HEK293T (cell line): ENCODE results near the gene GSX1.
"Not testable (repeated sequence)": the region's sequence is repeated elsewhere in the genome, so short reads cannot be mapped to it uniquely, and the experiment has no call there.

Source experiments
- CTCF ChIA-PET: fragments of 350-600 bp; formaldehyde crosslinking; extraction: SDS; loops from one replicate; lab custom pipeline; 2021; ENCODE audit warnings: antibody characterized with exemption, inconsistent platforms; lab: Yijun Ruan, JAX
- POLR2A ChIA-PET: fragments of 350-600 bp; formaldehyde crosslinking; extraction: SDS; loops from one replicate; lab custom pipeline; 2020; ENCODE audit warnings: antibody characterized with exemption, inconsistent platforms; lab: Yijun Ruan, JAX
- DNase-seq: peaks from one replicate; pipeline ENCODE4 v3.0.0; 2012; ENCODE audit warnings: mixed read lengths; ENCODE audit errors: extremely low spot score
- ARNT ChIP-seq: fragments of 450-650 bp; IDR thresholded peaks from 2 replicates; pipeline ENCODE4 v1.6.1; 2017; ENCODE audit warnings: mild to moderate bottlenecking
- BHLHE40 ChIP-seq: fragments of 450-650 bp; IDR thresholded peaks from 2 replicates; pipeline ENCODE4 v1.6.1; 2016; ENCODE audit warnings: mild to moderate bottlenecking, moderate library complexity, borderline replicate concordance
- CTBP1 ChIP-seq: fragments of 450-650 bp; IDR thresholded peaks from 2 replicates; pipeline ENCODE4 v1.6.1; 2016; ENCODE audit warnings: borderline replicate concordance
- ELF4 ChIP-seq: fragments of 450-650 bp; IDR thresholded peaks from 2 replicates; pipeline ENCODE4 v1.6.1; 2017; ENCODE audit warnings: antibody characterized with exemption
- FOXA1 ChIP-seq: fragments of 450-650 bp; IDR thresholded peaks from 2 replicates; pipeline ENCODE4 v1.6.1; 2016; ENCODE audit warnings: mild to moderate bottlenecking
- FOXK2 ChIP-seq: fragments of 450-650 bp; IDR thresholded peaks from 2 replicates; pipeline ENCODE4 v1.6.1; 2016; ENCODE audit warnings: mild to moderate bottlenecking
- FOXM1 ChIP-seq: fragments of 450-650 bp; IDR thresholded peaks from 2 replicates; pipeline ENCODE4 v1.6.1; 2017; ENCODE audit warnings: mild to moderate bottlenecking, borderline replicate concordance
- HDGF ChIP-seq: fragments of 450-650 bp; IDR thresholded peaks from 2 replicates; pipeline ENCODE4 v1.6.1; 2017; ENCODE audit warnings: antibody characterized with exemption, borderline replicate concordance
- L3MBTL2 ChIP-seq: fragments of 450-650 bp; conservative IDR thresholded peaks from 2 replicates; pipeline ENCODE4 v1.6.1; 2016; ENCODE audit warnings: mild to moderate bottlenecking
- LEF1 ChIP-seq: fragments of 450-650 bp; IDR thresholded peaks from 2 replicates; pipeline ENCODE4 v1.6.1; 2017; ENCODE audit warnings: mild to moderate bottlenecking, borderline replicate concordance
- NFRKB ChIP-seq: fragments of 450-650 bp; IDR thresholded peaks from 2 replicates; pipeline ENCODE4 v1.6.1; 2016; ENCODE audit warnings: mild to moderate bottlenecking, moderate library complexity
- SP1 ChIP-seq: fragments of 450-650 bp; IDR thresholded peaks from 2 replicates; pipeline ENCODE4 v1.6.1; 2017
- SUZ12 ChIP-seq: fragments of 450-650 bp; IDR thresholded peaks from 2 replicates; pipeline ENCODE4 v1.6.1; 2016; ENCODE audit warnings: mild to moderate bottlenecking
- TARDBP ChIP-seq: fragments of 450-650 bp; IDR thresholded peaks from 2 replicates; pipeline ENCODE4 v1.6.1; 2016
- ZNF384 ChIP-seq: fragments of 450-650 bp; IDR thresholded peaks from 2 replicates; pipeline ENCODE4 v1.6.1; 2016
- TF ChIP-seq, protein P1 (sequence below): fragments of 450-650 bp; IDR thresholded peaks from 2 replicates; pipeline ENCODE4 v1.6.1; 2016

GSX1 gene

DNA sequence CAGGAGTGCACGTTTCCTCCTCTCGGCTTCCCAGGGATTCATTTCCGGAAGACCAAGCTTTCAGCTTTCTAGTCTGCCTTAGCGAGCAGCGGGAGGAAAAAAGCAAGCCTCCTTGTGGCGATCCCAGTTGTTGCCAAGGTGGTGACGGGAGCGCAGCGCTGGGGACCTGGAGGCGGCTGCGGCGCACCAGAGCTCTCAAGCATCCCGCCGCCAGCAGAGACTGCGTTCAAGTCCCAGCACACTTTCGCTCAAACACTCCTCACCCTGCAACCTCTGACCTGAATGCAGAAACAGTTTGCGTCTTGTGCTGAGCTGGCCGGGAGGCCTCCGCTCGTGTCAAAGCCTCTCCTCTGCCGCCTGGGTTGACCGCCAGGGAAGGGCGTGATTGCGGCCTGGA, 4.9 kb downstream of the GSX1 start:
- CTCF ChIA-PET: no interaction called here
- DNase-seq: no peak
- POLR2A ChIA-PET: no interaction called here
- no peak for TF ChIP-seq CTBP1
- no peak for TF ChIP-seq BHLHE40
- no peak for TF ChIP-seq FOXA1
- TF ChIP-seq, protein P1, sequence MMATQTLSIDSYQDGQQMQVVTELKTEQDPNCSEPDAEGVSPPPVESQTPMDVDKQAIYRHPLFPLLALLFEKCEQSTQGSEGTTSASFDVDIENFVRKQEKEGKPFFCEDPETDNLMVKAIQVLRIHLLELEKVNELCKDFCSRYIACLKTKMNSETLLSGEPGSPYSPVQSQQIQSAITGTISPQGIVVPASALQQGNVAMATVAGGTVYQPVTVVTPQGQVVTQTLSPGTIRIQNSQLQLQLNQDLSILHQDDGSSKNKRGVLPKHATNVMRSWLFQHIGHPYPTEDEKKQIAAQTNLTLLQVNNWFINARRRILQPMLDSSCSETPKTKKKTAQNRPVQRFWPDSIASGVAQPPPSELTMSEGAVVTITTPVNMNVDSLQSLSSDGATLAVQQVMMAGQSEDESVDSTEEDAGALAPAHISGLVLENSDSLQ: no peak
- TF ChIP-seq HDGF: no peak
- TF ChIP-seq ELF4: no peak
- TF ChIP-seq TARDBP: no peak
- no peak for TF ChIP-seq ZNF384
- no peak for TF ChIP-seq SUZ12

DNA sequence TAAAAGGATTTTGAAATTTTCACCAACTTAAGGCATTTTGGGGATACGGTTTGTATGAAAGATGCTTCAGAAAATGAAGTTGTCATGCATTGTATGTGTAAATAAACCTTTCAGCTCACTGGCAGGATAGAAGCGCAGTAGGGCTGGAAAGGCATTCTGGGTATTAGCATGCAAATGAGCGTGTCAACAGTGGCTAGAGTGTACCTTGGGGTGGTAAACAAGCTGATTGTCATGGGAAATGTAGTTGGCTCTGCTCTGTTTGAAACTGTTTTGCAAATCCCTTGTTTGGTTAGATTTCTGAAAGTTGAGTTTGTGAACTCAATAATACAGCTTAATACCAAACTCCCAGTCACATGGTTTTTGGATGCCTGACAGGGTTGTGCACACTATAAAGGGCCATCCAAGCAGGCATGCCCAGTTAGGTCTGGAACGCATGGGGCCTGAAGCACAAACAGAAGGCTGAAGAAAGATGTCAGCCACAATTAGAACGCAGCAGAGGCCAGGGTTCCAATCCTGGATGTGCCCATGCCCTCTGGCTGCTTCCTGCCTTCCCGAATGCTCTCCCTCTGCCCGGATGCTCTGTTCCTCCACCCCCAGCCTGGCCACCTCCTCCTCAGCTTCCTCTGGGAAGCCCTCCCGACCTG, 14.6 kb downstream of the GSX1 start:
- no peak for TF ChIP-seq BHLHE40
- TF ChIP-seq NFRKB: no peak
- ChIA-PET POLR2A (no interaction called here), CTCF (interaction anchor here (0.6 to 2.0 kb wide), 3 partner anchors 19 to 150 kb away, joined by 3 to 8 read pairs (median 3); no protein-coding TSS in a partner anchor)
- DNase-seq: no peak

DNA sequence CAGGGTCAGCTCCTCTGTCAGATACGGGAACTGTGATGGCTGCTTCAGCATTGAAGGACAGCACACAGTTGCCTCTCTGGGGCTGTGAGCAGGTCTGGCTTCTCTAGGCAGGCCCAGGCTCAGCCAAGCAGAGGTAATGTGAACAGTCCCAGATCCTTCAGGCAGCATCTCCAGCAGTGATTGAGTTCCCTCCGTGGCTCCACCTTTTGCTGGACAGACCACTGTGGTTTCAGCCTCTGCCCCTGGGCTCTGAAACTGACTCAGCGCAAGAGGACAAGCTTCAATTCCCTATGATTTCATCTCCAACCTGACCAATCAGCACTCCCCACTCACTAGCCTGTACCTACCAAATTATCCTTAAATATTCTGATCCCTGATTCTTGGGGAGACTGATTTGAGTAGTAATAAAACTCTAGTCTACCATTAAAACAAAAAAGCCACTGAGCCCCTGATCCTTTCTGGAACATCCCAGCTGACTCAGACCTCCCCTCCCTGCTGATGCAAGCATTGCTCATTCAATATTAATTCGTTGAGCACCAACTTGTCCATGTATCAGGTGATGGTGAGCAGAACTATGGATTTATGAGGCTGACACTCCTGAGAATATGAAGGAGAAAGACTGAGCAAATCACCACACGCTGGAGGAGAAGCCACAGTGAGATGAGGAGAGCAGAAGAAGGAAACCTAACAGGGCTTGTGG, 16.7 kb downstream of the GSX1 start:
- ChIA-PET CTCF (interaction anchor here (2.0 kb wide), 1 partner anchor 17 kb away, joined by 8 read pairs; no protein-coding TSS in a partner anchor), POLR2A (no interaction called here)
- no peak for TF ChIP-seq BHLHE40
- TF ChIP-seq SUZ12: no peak
- DNase-seq: no peak

DNA sequence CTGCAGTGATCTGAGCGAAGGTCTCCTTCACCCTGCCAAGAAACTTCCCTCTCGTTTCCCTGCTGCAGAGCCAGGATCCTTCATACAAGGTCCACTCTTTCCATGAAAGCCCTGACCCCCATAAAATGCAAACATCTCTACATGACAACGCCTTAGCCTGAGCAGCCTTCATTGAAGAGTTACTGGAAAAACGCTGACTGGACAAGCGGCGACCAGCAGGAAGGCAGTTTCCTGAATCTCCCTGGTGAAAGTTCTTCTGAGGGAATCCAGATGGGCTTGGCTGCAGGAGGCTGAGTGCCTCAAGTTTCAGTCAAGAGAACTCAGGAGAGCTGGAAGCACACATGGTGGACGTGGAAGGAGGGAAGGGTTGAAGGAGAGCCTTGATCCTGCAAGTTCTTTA, 17.7 kb downstream of the GSX1 start:
- TF ChIP-seq TARDBP: no peak
- CTCF ChIA-PET: interaction anchor here (0.6 kb wide), 1 partner anchor 377 kb away, joined by 3 read pairs; no protein-coding TSS in a partner anchor
- POLR2A ChIA-PET: no interaction called here
- DNase-seq: no peak

DNA sequence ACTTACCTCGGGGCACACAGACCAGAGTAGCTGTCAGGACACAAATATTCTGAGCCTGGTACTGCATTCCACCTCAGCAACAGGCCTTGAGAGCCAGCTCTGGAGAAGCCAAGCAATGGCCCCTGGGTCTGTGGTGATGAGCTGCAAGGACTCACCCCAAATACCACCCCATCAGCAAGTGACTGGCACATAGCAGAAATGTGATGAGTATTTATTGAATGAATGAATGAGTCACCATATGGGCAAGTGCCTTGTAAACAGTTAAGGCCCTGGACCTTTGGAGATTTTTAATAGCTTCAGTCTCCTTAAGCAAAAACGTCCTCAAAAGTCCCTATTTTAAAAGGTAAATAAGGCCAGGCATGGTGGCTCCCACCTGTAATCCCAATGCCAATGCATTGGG, 18.2 kb downstream of the GSX1 start:
- POLR2A ChIA-PET: no interaction called here
- no peak for DNase-seq
- CTCF ChIA-PET: interaction anchor here (0.6 to 1.2 kb wide), 2 partner anchors 16 to 377 kb away, joined by 3 to 7 read pairs; no protein-coding TSS in a partner anchor
- no peak for TF ChIP-seq CTBP1
- no peak for TF ChIP-seq NFRKB
- no peak for TF ChIP-seq ARNT
- no peak for TF ChIP-seq HDGF
- TF ChIP-seq, protein P1: no peak
- TF ChIP-seq L3MBTL2: no peak
- TF ChIP-seq SP1: no peak
- TF ChIP-seq FOXA1: no peak

DNA sequence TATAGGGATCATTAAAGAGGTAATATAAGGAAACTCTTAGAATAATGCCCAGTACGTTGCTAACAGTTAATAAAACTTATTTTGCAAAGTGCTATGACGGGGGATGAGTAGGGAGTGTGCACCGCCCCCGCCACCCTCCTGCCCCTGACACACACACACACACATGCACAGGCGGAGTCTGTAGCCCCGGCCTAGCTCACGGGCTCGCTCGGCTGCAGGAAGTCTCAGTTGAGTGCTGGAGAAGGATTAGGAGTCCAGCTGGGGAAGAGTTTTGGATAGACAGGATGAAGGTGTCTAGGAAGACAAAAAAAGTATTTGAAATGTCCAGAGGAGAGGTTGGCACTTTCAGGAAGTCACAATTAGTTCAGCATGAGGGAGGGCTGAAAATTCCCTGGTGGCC, 21.5 kb downstream of the GSX1 start:
- ChIA-PET POLR2A (no interaction called here), CTCF (no interaction called here)
- TF ChIP-seq, protein P1: no peak
- TF ChIP-seq NFRKB: no peak
- no peak for TF ChIP-seq ARNT
- TF ChIP-seq LEF1: no peak
- no peak for TF ChIP-seq L3MBTL2
- no peak for TF ChIP-seq ZNF384
- no peak for TF ChIP-seq SUZ12
- no peak for TF ChIP-seq FOXM1
- no peak for TF ChIP-seq FOXA1
- no peak for TF ChIP-seq FOXK2
- no peak for TF ChIP-seq TARDBP
- no peak for TF ChIP-seq ELF4
- no peak for TF ChIP-seq HDGF
- TF ChIP-seq CTBP1: no peak
- TF ChIP-seq SP1: no peak
- TF ChIP-seq BHLHE40: no peak

DNA sequence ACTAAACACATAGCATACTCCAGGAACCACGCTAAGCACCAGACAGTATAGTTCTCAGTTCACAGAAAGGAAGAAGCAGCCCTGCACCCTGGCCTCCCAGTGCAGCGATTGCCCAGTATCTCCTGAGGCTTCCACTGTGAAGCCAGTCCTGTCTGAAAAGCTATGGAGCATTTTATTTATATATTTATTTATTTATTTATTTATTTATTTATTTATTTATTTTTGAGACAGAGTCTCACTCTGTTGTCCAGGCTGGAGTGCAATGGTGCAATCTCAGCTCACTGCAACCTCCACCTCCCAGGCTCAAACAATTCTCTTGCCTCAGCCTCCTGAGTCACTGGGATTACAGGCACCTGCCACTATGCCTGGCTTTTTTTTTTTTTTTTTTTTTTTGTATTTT, 25.5 kb downstream of the GSX1 start:
- DNase-seq, POLR2A ChIA-PET: not testable (repeated sequence)
- CTCF ChIA-PET: interaction anchor here (0.5 to 1.7 kb wide), 5 partner anchors 9 to 443 kb away, joined by 3 to 6 read pairs (median 4); no protein-coding TSS in a partner anchor

More for the DNA sequence above, 21.5 kb downstream of the GSX1 start:
- no peak for DNase-seq
